IMR-90 (cell line): Measurements from ENCODE around the gene ZNF397. TPM values are rescaled to one million over a fixed set of nuclear protein-coding genes. Genes with fewer than 3 reads are reported as not detected.

Experiments
- ATAC-seq: fragments of 200-7000 bp; cut with Tn5 transposase; 2 replicates; pipeline ENCODE4 v1.9.1; 2020; ENCODE audit warnings: low read depth, mild to moderate bottlenecking, moderate library complexity
- BruUV-seq: library from RNA; stranded (reverse); fragments of 400-500 nt; replicated peaks from 2 replicates; lab custom pipeline; 2021; lab: Mats Ljungman, UMichigan
- CTCF ChIA-PET: fragments of 300-600 bp; formaldehyde crosslinking; extraction: SDS; loops from one replicate; lab custom pipeline; 2021; ENCODE audit warnings: antibody characterized with exemption; lab: Yijun Ruan, JAX
- POLR2A ChIA-PET: fragments of 300-600 bp; sonication (Branson Sonifier 250); formaldehyde crosslinking; loops from one replicate; lab custom pipeline; 2022; ENCODE audit warnings: antibody characterized with exemption; ENCODE audit not compliant: unreplicated experiment; lab: Charles Lee
- DNase-seq: peaks from one replicate; pipeline ENCODE4 v3.0.0; 2013
- H2AFZ ChIP-seq: replicated peaks from 2 replicates; pipeline ENCODE3; 2013; ENCODE audit warnings: low read length, mild to moderate bottlenecking; ENCODE audit not compliant: poor library complexity
- H2AK5ac ChIP-seq: 2 replicates; pipeline ENCODE4 v1.6.1; 2013; ENCODE audit warnings: low read depth, low read length, inconsistent platforms
- H2AK9ac ChIP-seq: replicated peaks from 2 replicates; pipeline ENCODE3; 2013; ENCODE audit warnings: mild to moderate bottlenecking, low read depth, low read length, moderate library complexity; ENCODE audit not compliant: poor library complexity
- H2BK120ac ChIP-seq: 2 replicates; pipeline ENCODE4 v1.6.1; 2013; ENCODE audit warnings: low read depth, low read length, inconsistent platforms
- H2BK15ac ChIP-seq: 3 replicates; pipeline ENCODE4 v1.6.1; 2013; ENCODE audit warnings: low read depth, low read length, inconsistent platforms
- H2BK20ac ChIP-seq: 2 replicates; pipeline ENCODE4 v1.6.1; 2013; ENCODE audit warnings: low read depth, mild to moderate bottlenecking, inconsistent platforms, low read length, moderate library complexity
- H2BK5ac ChIP-seq: 2 replicates; pipeline ENCODE4 v1.6.1; 2013; ENCODE audit warnings: mild to moderate bottlenecking, low read depth, low read length, inconsistent platforms; ENCODE audit not compliant: poor library complexity, severe bottlenecking
- H3K14ac ChIP-seq: replicated peaks from 2 replicates; pipeline ENCODE4 v1.6.1; 2013; ENCODE audit warnings: low read depth, low read length, inconsistent platforms
- H3K18ac ChIP-seq: 2 replicates; pipeline ENCODE4 v1.6.1; 2013; ENCODE audit warnings: low read depth, low read length, control low read depth
- H3K23ac ChIP-seq: 2 replicates; pipeline ENCODE4 v1.6.1; 2013; ENCODE audit warnings: low read depth, low read length, inconsistent platforms
- H3K27ac ChIP-seq: 2 replicates; pipeline ENCODE4 v1.5.1; 2013; ENCODE audit warnings: mild to moderate bottlenecking, control low read depth, low read length; ENCODE audit not compliant: insufficient read depth
- H3K27me3 ChIP-seq: 2 replicates; pipeline ENCODE4 v1.6.1; 2013; ENCODE audit warnings: low read length; ENCODE audit not compliant: control insufficient read depth, insufficient read depth
- H3K36me3 ChIP-seq: 2 replicates; pipeline ENCODE4 v1.6.1; 2013; ENCODE audit warnings: low read length, mixed read lengths; ENCODE audit not compliant: control insufficient read depth, insufficient read depth
- H3K4ac ChIP-seq: 2 replicates; pipeline ENCODE4 v1.6.1; 2013; ENCODE audit warnings: low read depth, low read length, inconsistent platforms
- H3K4me1 ChIP-seq: 2 replicates; pipeline ENCODE4 v1.6.1; 2013; ENCODE audit warnings: low read length, mixed read lengths; ENCODE audit not compliant: control insufficient read depth, insufficient read depth
- H3K4me2 ChIP-seq: 2 replicates; pipeline ENCODE4 v1.6.1; 2013; ENCODE audit warnings: low read depth, mild to moderate bottlenecking, control low read depth, low read length, moderate library complexity
- H3K4me3 ChIP-seq: 2 replicates; pipeline ENCODE4 v1.5.1; 2013; ENCODE audit warnings: low read depth, mild to moderate bottlenecking, control low read depth, low read length, moderate library complexity; ENCODE audit not compliant: insufficient read depth
- H3K56ac ChIP-seq: 2 replicates; pipeline ENCODE4 v1.6.1; 2013; ENCODE audit warnings: low read length, inconsistent platforms; ENCODE audit not compliant: insufficient read depth; ENCODE audit errors: extremely low read depth
- H3K79me1 ChIP-seq, 2 experiments: 2 replicates each; pipeline ENCODE4 v1.6.1; 2013; ENCODE audit warnings: low read length in 2 of 2, inconsistent platforms in 1 of 2, low read depth in 1 of 2
- H3K9ac ChIP-seq: 2 replicates; pipeline ENCODE4 v1.6.1; 2013; ENCODE audit warnings: low read depth, low read length, control low read depth
- H3K9me1 ChIP-seq: 2 replicates; pipeline ENCODE4 v1.6.1; 2013; ENCODE audit warnings: low read length, inconsistent platforms; ENCODE audit not compliant: insufficient read depth
- H3K9me3 ChIP-seq: 2 replicates; pipeline ENCODE4 v1.6.1; 2013; ENCODE audit warnings: low read length; ENCODE audit not compliant: control insufficient read depth, insufficient read depth
- H4K20me1 ChIP-seq: 2 replicates; pipeline ENCODE4 v1.6.1; 2013; ENCODE audit warnings: low read length, inconsistent platforms; ENCODE audit not compliant: insufficient read depth
- H4K5ac ChIP-seq: 2 replicates; pipeline ENCODE4 v1.6.1; 2013; ENCODE audit warnings: mild to moderate bottlenecking, low read depth, low read length, control low read depth
- H4K8ac ChIP-seq, 2 experiments: 2 replicates each; pipeline ENCODE4 v1.6.1; 2013; ENCODE audit warnings: low read depth in 2 of 2, low read length in 2 of 2, control low read depth in 1 of 2, inconsistent platforms in 1 of 2
- H4K91ac ChIP-seq: 2 replicates; pipeline ENCODE4 v1.6.1; 2013; ENCODE audit warnings: low read depth, low read length, inconsistent platforms; ENCODE audit not compliant: insufficient read depth
- BHLHE40 ChIP-seq: fragments of 150-350 bp; IDR thresholded peaks from 2 replicates; pipeline ENCODE4 v1.6.1; 2016; ENCODE audit warnings: mild to moderate bottlenecking, low read depth, low read length
- CEBPB ChIP-seq: IDR thresholded peaks from 2 replicates; pipeline ENCODE4 v1.6.1; 2012; ENCODE audit warnings: low read depth, low read length, improper control_type of control experiment
- CHD1 ChIP-seq: IDR thresholded peaks from 2 replicates; pipeline ENCODE4 v1.6.1; 2012; ENCODE audit warnings: low read depth, low read length, improper control_type of control experiment
- CTCF ChIP-seq: conservative IDR thresholded peaks from 2 replicates; pipeline ENCODE4 v1.5.1; 2012; ENCODE audit warnings: mild to moderate bottlenecking, low read depth, low read length, improper control_type of control experiment
- FOS ChIP-seq: fragments of 150-350 bp; IDR thresholded peaks from 2 replicates; pipeline ENCODE4 v1.6.1; 2016; ENCODE audit warnings: low read depth, low read length
- MAFK ChIP-seq: IDR thresholded peaks from 2 replicates; pipeline ENCODE4 v1.6.1; 2012; ENCODE audit warnings: low read depth, low read length, improper control_type of control experiment
- MAZ ChIP-seq: IDR thresholded peaks from 2 replicates; pipeline ENCODE4 v1.6.1; 2012; ENCODE audit warnings: low read depth, mild to moderate bottlenecking, low read length, improper control_type of control experiment, moderate library complexity, borderline replicate concordance
- MXI1 ChIP-seq: IDR thresholded peaks from 2 replicates; pipeline ENCODE4 v1.6.1; 2012; ENCODE audit warnings: low read depth, mild to moderate bottlenecking, low read length, moderate library complexity, borderline replicate concordance
- NFE2L2 ChIP-seq: fragments of 150-350 bp; IDR thresholded peaks from 2 replicates; pipeline ENCODE4 v1.6.1; 2016; ENCODE audit warnings: low read depth, mild to moderate bottlenecking, low read length
- POLR2A ChIP-seq: IDR thresholded peaks from 2 replicates; pipeline ENCODE4 v1.6.1; 2012; ENCODE audit warnings: mild to moderate bottlenecking, low read depth, low read length
- RAD21 ChIP-seq: IDR thresholded peaks from 2 replicates; pipeline ENCODE4 v1.6.1; 2012; ENCODE audit warnings: low read length, improper control_type of control experiment
- RCOR1 ChIP-seq: IDR thresholded peaks from 2 replicates; pipeline ENCODE4 v1.6.1; 2012; ENCODE audit warnings: mild to moderate bottlenecking, low read length, improper control_type of control experiment; ENCODE audit not compliant: insufficient replicate concordance
- RFX5 ChIP-seq: IDR thresholded peaks from 2 replicates; pipeline ENCODE4 v1.8.0; 2012; ENCODE audit warnings: low read depth, mild to moderate bottlenecking, low read length, moderate library complexity
- SMC3 ChIP-seq: fragments of 150-350 bp; IDR thresholded peaks from 2 replicates; pipeline ENCODE4 v1.6.1; 2016; ENCODE audit warnings: low read depth, mild to moderate bottlenecking, antibody characterized with exemption, low read length, moderate library complexity
- whole genome bisulfite sequencing, 2 experiments: methylation state at CpG; one replicate each; pipeline versions ENCODE4 v1.1.5 to v1.1.7; 2013; ENCODE audit warnings: missing lambda C conversion rate in 2 of 2; ENCODE audit not compliant: insufficient read length in 1 of 2; ENCODE audit errors: extremely low coverage in 2 of 2; 5-methylcytosine and 5-hydroxymethylcytosine counted together
- dilution Hi-C: fragments of 300-500 bp; cut with HindIII; formaldehyde crosslinking; loops from one replicate; pipeline ENCODE4 v1.14.3; 2018; ENCODE audit warnings: low sequenced_read_pairs; ENCODE audit not compliant: unreplicated experiment
- in situ Hi-C: fragments of 300-500 bp; cut with MboI; formaldehyde crosslinking; loops from 3 replicates; pipeline ENCODE4 v1.14.3; 2019; ENCODE audit warnings: low sequenced_read_pairs, inconsistent platforms, mixed read lengths
- intact Hi-C: fragments of 100-400 bp; cut with micrococcal nuclease; formaldehyde crosslinking; loops from 2 replicates; pipeline ENCODE4 v1.10.0; 2022
- polyA plus RNA-seq, 3 experiments: library from polyadenylated mRNA; depleted of rRNA; stranded (reverse); fragments of >200 nt; gene quantifications; 2 replicates each; pipeline ENCODE4 v1.2.3, GENCODE V29; 2012; ENCODE audit warnings: low replicate concordance in 1 of 3
- total RNA-seq: library from RNA; depleted of rRNA; stranded (reverse); fragments of >200 nt; gene quantifications from 2 replicates; pipeline ENCODE4 v1.2.3, GENCODE V29; 2012
- TF ChIP-seq, protein P1 (sequence below): fragments of 150-350 bp; IDR thresholded peaks from 2 replicates; pipeline ENCODE4 v1.6.1; 2016; ENCODE audit warnings: low read depth, mild to moderate bottlenecking, low read length, moderate library complexity, borderline replicate concordance
- TF ChIP-seq, protein P2 (sequence below): fragments of 150-350 bp; IDR thresholded peaks from 2 replicates; pipeline ENCODE4 v1.6.1; 2017; ENCODE audit warnings: mild to moderate bottlenecking, antibody characterized with exemption, low read length, low read depth

ZNF397 gene
- total and polyA plus RNA-seq, 2 of the 4 experiments (the other 2 are of a cell fraction): 5.5 to 9.9 TPM

DNA sequence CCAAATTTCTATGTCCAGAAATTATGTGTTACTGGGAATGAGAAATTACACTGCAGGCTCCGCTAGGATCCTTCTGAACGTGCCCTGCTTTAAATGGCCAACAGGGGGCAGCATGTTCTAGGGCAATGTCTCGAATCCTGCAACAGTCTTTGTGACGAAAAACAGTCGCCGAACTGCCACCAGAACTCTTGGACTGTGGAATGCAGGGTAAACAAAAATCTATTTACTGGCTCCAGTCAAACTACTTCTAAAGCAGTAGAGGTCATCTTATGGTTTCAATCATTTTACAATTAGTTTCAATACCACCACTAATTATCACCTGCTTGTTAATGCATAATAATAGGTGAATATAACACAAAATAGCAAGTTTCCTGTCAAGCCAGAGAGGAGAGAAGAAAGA is 9.8 kb upstream of the ZNF397 start:
- Histone ChIP-seq H2BK15ac (no peak overlapping the region), H2AFZ (peak overlapping the region; percentile 24), H3K36me3 (no peaks in the 10 kb centered on the region), H2AK5ac (no peak overlapping the region), H3K4ac (no peak overlapping the region), H4K8ac (no peak overlapping the region), H3K23ac (no peak overlapping the region), H3K9me1 (no peaks in the 10 kb centered on the region), H3K9ac (no peak overlapping the region), H2BK20ac (no peak overlapping the region), H3K4me3 (no peak overlapping the region), H4K5ac (no peak overlapping the region), H2BK5ac (no peak overlapping the region), H3K9me3 (no peaks in the 10 kb centered on the region), H3K18ac (no peak overlapping the region), H3K27me3 (no peaks in the 10 kb centered on the region), H2BK120ac (no peak overlapping the region), H3K4me2 (peak overlapping the region; percentile 91), H3K56ac (no peak overlapping the region), H3K4me1 (peaks cover 2% of the 10 kb centered on the region; the same call in 1 of the 2 replicates), H3K79me1 (no peaks in the 10 kb centered on the region), H3K27ac (no peak overlapping the region), H4K91ac (no peak overlapping the region), H2AK9ac (no peak overlapping the region), H3K14ac (no peak overlapping the region), H4K20me1 (no peaks in the 10 kb centered on the region)
- POLR2A ChIA-PET: no interaction called here
- WGBS, 2 experiments: no CpG with 5 or more reads among the region's 6 CpGs
- dilution Hi-C loops (no loop called here), intact Hi-C loops (loop anchor here (1.0 to 5.0 kb wide), 3 partner anchors 124 to 224 kb away; no protein-coding TSS in a partner anchor), in situ Hi-C loops (loop anchor here (25.0 kb wide), 1 partner anchor 731 kb away; the partner anchor contains the start of gene RMP24)
- CTCF ChIA-PET: interaction anchor here (0.6 to 1.5 kb wide), 3 partner anchors 28 to 389 kb away, joined by 3 to 11 read pairs (median 3); no protein-coding TSS in a partner anchor
- no TSS peak for BruUV-seq
- TF ChIP-seq CHD1: no peak
- no peak for TF ChIP-seq NFE2L2
- TF ChIP-seq POLR2A: no peak
- no peak for TF ChIP-seq RCOR1
- TF ChIP-seq FOS: no peak
- TF ChIP-seq MXI1: no peak
- TF ChIP-seq BHLHE40: no peak
- TF ChIP-seq RAD21: peak; percentile 94
- peak; percentile 92 for TF ChIP-seq CTCF
- TF ChIP-seq CEBPB: 0 out of 2 replicates have a peak, but pooled peaks have one; percentile 7
- TF ChIP-seq, protein P1, sequence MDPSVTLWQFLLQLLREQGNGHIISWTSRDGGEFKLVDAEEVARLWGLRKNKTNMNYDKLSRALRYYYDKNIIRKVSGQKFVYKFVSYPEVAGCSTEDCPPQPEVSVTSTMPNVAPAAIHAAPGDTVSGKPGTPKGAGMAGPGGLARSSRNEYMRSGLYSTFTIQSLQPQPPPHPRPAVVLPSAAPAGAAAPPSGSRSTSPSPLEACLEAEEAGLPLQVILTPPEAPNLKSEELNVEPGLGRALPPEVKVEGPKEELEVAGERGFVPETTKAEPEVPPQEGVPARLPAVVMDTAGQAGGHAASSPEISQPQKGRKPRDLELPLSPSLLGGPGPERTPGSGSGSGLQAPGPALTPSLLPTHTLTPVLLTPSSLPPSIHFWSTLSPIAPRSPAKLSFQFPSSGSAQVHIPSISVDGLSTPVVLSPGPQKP: no peak
- TF ChIP-seq MAZ: no peak
- TF ChIP-seq RFX5: no peak
- peak; percentile 80 for TF ChIP-seq SMC3
- TF ChIP-seq MAFK: no peak
- TF ChIP-seq, protein P2, sequence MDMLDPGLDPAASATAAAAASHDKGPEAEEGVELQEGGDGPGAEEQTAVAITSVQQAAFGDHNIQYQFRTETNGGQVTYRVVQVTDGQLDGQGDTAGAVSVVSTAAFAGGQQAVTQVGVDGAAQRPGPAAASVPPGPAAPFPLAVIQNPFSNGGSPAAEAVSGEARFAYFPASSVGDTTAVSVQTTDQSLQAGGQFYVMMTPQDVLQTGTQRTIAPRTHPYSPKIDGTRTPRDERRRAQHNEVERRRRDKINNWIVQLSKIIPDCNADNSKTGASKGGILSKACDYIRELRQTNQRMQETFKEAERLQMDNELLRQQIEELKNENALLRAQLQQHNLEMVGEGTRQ: no peak
- peak; percentile 96 for ATAC-seq
- DNase-seq: peak; percentile 63
